IPS-15b (cell line): ENCODE measurements around the gene CD164L2.

ENCODE experiments used
- H3K27me3 ChIP-seq: one replicate; pipeline ENCODE4 v1.6.1; 2013; ENCODE audit warnings: low read length; ENCODE audit not compliant: control insufficient read depth, insufficient read depth
- H3K36me3 ChIP-seq: one replicate; pipeline ENCODE4 v1.6.1; 2013; ENCODE audit warnings: low read length; ENCODE audit not compliant: control insufficient read depth, insufficient read depth
- H3K4me1 ChIP-seq: one replicate; pipeline ENCODE4 v1.6.1; 2013; ENCODE audit warnings: mild to moderate bottlenecking, low read length; ENCODE audit not compliant: control insufficient read depth, insufficient read depth
- H3K4me3 ChIP-seq: one replicate; pipeline ENCODE4 v1.5.1; 2013; ENCODE audit warnings: low read depth, low read length
- H3K9ac ChIP-seq: one replicate; pipeline ENCODE4 v1.6.1; 2013; ENCODE audit warnings: low read depth, mild to moderate bottlenecking, low read length
- H3K9me3 ChIP-seq: one replicate; pipeline ENCODE4 v1.6.1; 2013; ENCODE audit warnings: mild to moderate bottlenecking, low read length; ENCODE audit not compliant: control insufficient read depth, insufficient read depth

Gene CD164L2

GRCh38 chr1:27403065-27403726, 20.1 kb upstream of the CD164L2 start:
- H3K9ac ChIP-seq, result peak overlapping the region; percentile 5
- no peaks in the 10 kb centered on the region for H3K27me3 ChIP-seq
- peaks cover 29% of the 10 kb centered on the region for H3K4me1 ChIP-seq
- peaks cover 4% of the 10 kb centered on the region for H3K36me3 ChIP-seq
- H3K9me3 ChIP-seq, result no peaks in the 10 kb centered on the region
- no peak overlapping the region for H3K4me3 ChIP-seq

DNA sequence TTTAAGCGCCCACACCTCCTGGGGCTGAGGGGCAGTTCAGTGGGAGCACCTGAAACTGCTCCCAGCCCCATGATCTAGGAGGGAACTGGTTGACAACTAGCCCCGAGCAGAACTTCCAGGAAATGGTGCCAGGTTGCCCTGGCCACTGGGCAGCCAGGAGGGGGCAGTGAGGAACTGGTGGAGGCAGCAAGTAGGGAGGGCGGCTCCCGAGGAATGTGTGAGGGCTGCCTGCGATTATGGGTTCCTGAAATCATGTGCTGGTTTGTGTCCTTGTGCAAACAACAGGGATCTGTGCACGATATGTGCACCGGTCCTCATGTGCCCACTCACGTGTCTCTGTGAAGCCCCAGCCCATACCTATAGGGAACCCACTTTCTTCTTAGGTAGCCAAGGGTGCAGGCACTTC, 19.2 kb upstream of the CD164L2 start:
- Histone ChIP-seq H3K36me3 (peaks cover 4% of the 10 kb centered on the region), H3K9me3 (no peaks in the 10 kb centered on the region), H3K4me3 (no peak overlapping the region), H3K4me1 (peaks cover 33% of the 10 kb centered on the region), H3K9ac (no peak overlapping the region), H3K27me3 (no peaks in the 10 kb centered on the region)

DNA sequence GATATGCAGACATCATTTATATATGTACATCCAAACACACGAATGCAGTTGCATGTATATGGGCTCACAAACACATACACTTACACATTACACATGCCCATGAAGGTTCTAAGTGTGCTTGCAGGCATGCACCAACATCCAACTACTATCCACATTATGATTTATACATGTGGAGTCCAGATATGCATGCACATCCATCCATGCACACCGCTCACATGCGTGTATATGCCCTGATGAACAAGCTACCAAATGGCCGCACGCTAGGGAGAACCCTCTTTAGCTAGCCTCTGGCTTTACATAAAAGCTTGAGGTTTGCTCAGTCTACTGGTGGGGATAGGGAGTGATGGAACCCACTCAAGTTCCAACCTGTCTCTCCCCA, 17.8 kb upstream of the CD164L2 start:
- Histone ChIP-seq H3K4me1 (peaks cover 29% of the 10 kb centered on the region), H3K27me3 (no peaks in the 10 kb centered on the region), H3K36me3 (peaks cover 4% of the 10 kb centered on the region), H3K4me3 (no peak overlapping the region), H3K9ac (no peak overlapping the region), H3K9me3 (no peaks in the 10 kb centered on the region)

- H3K27me3 ChIP-seq, result no peaks in the 10 kb centered on the region
- no peak overlapping the region for H3K4me3 ChIP-seq
- no peaks in the 10 kb centered on the region for H3K9me3 ChIP-seq
- no peak overlapping the region for H3K9ac ChIP-seq
- H3K4me1 ChIP-seq, result peaks cover 28% of the 10 kb centered on the region
- peaks cover 4% of the 10 kb centered on the region for H3K36me3 ChIP-seq
Measured at GRCh38 chr1:27400082-27400962, 17.2 kb upstream of the CD164L2 start.

- Histone ChIP-seq H3K4me1 (peaks cover 26% of the 10 kb centered on the region), H3K9me3 (no peaks in the 10 kb centered on the region), H3K27me3 (no peaks in the 10 kb centered on the region), H3K9ac (peak overlapping the region; percentile 16), H3K4me3 (peak overlapping the region; percentile 4), H3K36me3 (peaks cover 7% of the 10 kb centered on the region)
Measured at GRCh38 chr1:27399251-27400025, 16.3 kb upstream of the CD164L2 start.

GRCh38 chr1:27398405-27399149, 15.4 kb upstream of the CD164L2 start:
- Histone ChIP-seq H3K9ac (peak overlapping the region; percentile 16), H3K9me3 (no peaks in the 10 kb centered on the region), H3K4me3 (peak overlapping the region; percentile 4), H3K27me3 (no peaks in the 10 kb centered on the region), H3K36me3 (peaks cover 13% of the 10 kb centered on the region), H3K4me1 (peaks cover 23% of the 10 kb centered on the region)

DNA sequence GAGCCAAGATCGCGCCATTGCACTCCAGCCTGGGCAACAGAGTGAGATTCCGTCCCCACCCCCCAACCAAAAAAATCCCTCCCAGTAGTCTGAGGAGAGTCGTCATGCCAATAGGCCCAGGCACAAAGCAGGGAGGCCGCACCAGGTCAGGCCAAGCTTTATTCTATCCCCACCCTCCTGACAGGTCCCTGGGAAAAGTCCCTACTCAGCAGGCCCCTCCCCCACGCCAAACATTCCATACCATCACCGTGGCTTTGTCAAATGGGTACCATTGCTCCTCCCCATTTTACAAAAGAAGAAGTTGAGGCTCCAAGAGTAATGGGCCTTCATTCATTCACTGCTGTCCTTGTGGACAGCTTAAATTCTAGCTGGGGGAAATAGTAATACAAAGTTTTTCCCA, 14.6 kb upstream of the CD164L2 start:
- Histone ChIP-seq H3K9me3 (no peaks in the 10 kb centered on the region), H3K4me1 (peaks cover 19% of the 10 kb centered on the region), H3K9ac (no peak overlapping the region), H3K4me3 (no peak overlapping the region), H3K27me3 (no peaks in the 10 kb centered on the region), H3K36me3 (peaks cover 9% of the 10 kb centered on the region)

GRCh38 chr1:27397110-27397509, 14.0 kb upstream of the CD164L2 start:
- Histone ChIP-seq H3K27me3 (no peaks in the 10 kb centered on the region), H3K9ac (no peak overlapping the region), H3K36me3 (peaks cover 9% of the 10 kb centered on the region), H3K9me3 (no peaks in the 10 kb centered on the region), H3K4me3 (no peak overlapping the region), H3K4me1 (peaks cover 16% of the 10 kb centered on the region)

- Histone ChIP-seq H3K27me3 (no peaks in the 10 kb centered on the region), H3K9ac (no peak overlapping the region), H3K4me1 (peaks cover 17% of the 10 kb centered on the region), H3K4me3 (no peak overlapping the region), H3K36me3 (peaks cover 9% of the 10 kb centered on the region), H3K9me3 (no peaks in the 10 kb centered on the region)
Measured at GRCh38 chr1:27395441-27396195, 12.5 kb upstream of the CD164L2 start.

DNA sequence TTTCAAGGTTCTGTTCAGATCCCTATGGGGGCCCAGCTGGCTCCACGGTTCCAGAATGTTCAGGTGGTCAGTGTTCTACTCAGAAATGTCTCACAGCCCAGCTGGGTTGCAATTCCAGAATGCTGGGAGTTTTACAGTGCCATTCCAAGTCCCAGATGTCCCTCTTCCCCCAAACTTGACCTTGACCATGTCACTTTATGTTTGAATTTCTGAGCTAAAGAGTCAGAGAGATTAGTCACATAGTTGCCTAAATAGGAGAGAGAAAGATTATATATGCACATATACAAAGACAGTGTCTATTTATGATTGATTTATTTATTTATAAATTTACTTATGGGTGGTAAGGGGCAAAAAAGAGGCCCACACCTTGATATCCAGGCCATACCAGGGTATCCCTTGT, 11.8 kb upstream of the CD164L2 start:
- H3K4me1 ChIP-seq, result peaks cover 13% of the 10 kb centered on the region
- H3K27me3 ChIP-seq, result no peaks in the 10 kb centered on the region
- no peaks in the 10 kb centered on the region for H3K9me3 ChIP-seq
- peaks cover 9% of the 10 kb centered on the region for H3K36me3 ChIP-seq
- no peak overlapping the region for H3K4me3 ChIP-seq
- peak overlapping the region; percentile 29 for H3K9ac ChIP-seq

- Histone ChIP-seq H3K4me3 (no peak overlapping the region), H3K9ac (no peak overlapping the region), H3K4me1 (peaks cover 13% of the 10 kb centered on the region), H3K27me3 (no peaks in the 10 kb centered on the region), H3K36me3 (peaks cover 9% of the 10 kb centered on the region), H3K9me3 (no peaks in the 10 kb centered on the region)
Measured at GRCh38 chr1:27394282-27394658, 11.1 kb upstream of the CD164L2 start.
